GM12873 (cell line): ENCODE data around the gene CATSPERZ.

Source experiments
- CTCF ChIP-seq: IDR thresholded peaks from 2 replicates; pipeline ENCODE4 v1.5.1; 2012; ENCODE audit warnings: low read depth, mild to moderate bottlenecking, moderate library complexity, low read length, control low read depth; ENCODE audit not compliant: insufficient read depth; ENCODE audit errors: missing control alignments

CATSPERZ gene

DNA sequence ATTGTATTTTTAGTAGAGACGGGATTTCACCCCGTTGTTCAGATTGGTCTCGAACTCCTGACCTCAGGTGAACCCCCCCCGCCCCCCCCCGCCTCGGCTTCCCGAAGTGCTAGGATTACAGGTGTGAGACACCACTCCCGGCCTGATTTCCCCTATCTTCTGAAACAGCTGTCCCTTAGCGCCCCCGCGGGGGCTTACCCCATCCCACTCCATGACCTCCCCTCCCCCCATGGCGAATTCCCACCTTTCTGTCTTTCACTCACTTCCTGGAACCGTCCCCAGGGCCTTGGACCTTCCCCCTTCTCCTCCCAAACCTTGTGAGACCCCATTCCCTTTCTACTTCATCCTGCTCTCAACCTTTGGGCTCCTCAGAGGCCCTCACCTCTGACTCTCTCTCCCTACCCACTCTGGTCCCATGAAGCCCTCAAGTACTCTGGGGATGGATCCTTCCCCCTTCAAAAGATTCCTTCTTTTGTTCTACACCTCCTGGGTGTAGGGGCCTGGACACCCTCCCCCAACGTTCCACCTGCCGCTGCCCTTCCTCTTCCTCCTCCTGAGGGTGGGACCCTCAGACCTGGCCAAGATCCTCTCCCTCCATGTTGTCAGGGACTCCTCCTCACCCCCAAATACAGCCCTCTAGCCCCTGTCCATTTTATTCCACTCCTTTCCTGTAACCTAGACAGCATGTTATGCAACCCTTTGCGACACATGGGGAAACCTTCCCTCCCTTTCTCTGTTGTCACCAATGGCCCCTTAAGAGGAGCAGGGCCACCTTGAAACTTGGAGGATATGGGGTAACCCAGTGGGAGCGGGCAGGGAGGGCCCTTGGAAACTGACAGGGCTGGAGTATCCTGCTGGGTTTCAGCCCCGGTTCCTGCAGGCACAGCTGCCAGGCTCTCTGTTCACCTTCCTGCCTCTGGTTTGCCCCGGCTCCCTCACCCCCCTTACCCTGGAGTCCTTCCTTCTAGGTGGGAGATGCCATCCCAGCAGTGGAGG lies 18.9 kb downstream of the CATSPERZ start:
- TF ChIP-seq CTCF: no peak

GRCh38 chr11:64320556-64320955 lies 20.4 kb downstream of the CATSPERZ start:
- TF ChIP-seq CTCF: no peak

DNA sequence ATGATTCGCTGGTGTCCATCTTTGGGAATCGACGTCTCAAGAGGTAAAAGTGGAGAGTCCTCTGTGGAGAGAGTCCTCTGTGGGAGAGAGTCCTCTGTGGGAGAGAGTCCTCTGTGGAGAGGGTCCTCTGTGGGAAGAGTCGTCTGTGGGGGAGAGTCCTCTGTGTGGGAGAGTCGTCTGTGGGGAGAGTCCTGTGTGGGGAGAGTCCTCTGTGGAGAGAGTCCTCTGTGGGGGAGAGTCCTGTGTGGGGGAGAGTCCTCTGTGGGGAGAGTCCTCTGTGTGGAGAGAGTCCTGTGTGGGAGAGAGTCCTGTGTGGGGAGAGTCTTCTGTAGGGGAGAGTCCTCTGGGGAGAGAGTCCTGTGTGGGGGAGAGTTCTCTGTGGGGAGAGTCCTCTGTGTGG lies 20.9 kb downstream of the CATSPERZ start:
- TF ChIP-seq CTCF: no peak

DNA sequence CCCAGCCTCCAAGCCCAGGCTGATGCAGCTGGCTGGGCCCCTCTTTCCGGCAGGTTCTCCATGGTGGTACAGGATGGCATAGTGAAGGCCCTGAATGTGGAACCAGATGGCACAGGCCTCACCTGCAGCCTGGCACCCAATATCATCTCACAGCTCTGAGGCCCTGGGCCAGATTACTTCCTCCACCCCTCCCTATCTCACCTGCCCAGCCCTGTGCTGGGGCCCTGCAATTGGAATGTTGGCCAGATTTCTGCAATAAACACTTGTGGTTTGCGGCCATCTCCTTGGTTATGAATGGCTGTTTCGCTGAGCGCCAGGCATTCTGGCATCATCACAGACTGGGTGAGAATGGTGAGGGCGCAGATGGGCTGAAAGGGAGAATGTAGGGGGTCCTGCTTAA lies 21.4 kb downstream of the CATSPERZ start:
- no peak for TF ChIP-seq CTCF

GRCh38 chr11:64322925-64323260 lies 22.7 kb downstream of the CATSPERZ start:
- TF ChIP-seq CTCF: no peak

GRCh38 chr11:64323373-64323772 lies 23.2 kb downstream of the CATSPERZ start:
- TF ChIP-seq CTCF: no peak

DNA sequence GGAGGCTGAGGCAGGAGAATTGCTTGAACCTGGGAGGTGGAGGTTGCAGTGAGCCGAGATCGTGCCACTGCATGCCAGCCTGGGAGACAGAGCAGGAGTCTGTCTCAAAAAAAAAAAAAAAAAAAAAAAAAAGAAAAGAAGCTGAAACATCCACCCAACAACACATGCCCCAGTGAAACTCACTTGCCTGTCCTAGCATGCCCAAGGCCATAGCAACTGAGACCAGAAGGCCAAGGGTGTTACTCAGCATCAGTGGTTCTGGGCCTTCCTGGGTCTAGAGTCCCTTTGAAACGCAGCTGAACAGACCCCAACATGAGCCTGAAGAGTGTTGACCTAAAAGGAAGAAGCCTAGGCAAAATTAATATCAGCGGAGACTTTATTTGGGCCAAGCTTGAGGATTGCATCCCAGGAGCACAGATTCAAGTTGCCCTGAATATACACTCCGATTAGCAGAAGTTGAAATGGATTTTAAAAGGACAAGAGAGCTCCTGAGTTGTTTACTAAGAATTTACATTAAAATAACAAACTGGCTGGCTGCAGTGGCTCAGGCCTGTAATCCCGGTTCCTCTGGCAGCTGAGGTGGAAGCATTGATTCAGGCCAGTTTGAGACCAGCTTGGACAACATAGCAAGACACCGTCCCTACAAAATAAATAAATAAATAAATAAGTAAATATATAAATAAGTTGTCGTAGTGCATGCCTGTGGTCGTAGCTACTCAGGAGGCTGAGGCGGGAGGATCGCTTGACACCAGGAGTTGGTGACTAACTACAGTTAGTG lies 24.7 kb downstream of the CATSPERZ start:
- no peak for TF ChIP-seq CTCF
